Retinal pigment epithelial cell (primary cell): ENCODE measurements around the gene SHCBP1.

Experiments
- DNase-seq: peaks from one replicate; pipeline ENCODE4 v3.0.0-alpha.2; 2010; ENCODE audit warnings: low read depth
- H3K4me3 ChIP-seq: 2 replicates; pipeline ENCODE4 v1.5.1; 2011; ENCODE audit warnings: mild to moderate bottlenecking, low read length, control low read depth, moderate library complexity
- CTCF ChIP-seq: conservative IDR thresholded peaks from 2 replicates; pipeline ENCODE4 v1.5.1; 2011; ENCODE audit warnings: low read depth, low read length, control low read depth, inconsistent platforms

The SHCBP1 gene

DNA sequence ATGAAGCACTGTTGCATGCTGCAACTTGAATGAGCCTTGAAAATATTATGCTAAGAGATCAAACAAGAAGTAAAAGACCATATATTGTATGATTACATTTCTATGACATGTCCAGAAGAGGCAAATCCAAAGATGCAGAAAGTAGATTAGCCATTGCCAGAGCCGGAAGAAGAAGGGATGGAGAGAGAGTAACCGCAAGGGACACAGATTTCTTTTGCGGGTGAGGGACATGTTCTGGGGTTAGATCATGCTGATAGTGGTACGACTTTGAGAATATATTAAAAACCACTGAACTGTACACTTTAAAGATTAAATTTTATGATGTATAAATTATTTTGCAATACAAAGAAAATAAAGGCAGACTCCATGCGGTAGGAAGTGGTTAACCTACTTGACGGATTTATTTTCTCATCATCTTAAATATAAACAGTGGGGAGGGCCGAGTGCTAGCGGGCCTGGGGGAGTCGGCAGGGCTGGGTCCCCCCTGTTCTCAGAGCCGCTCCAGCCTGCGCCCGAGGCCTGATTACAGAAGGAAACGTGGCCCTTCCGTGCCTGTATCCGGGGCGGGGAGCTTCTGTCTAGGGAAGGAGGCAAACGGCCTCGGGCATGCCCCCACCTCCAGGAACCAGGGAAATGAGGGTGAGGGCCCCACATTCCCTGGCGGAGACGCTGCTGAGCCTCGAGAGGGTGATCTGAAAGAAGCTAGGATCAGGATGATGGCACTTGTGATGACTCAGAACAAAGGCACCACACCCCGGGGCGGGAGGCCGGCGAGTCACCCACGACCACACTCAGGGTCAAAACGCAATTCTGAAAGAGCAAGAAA is 48.0 kb downstream of the SHCBP1 start:
- no peak for DNase-seq
- no peak for TF ChIP-seq CTCF
- no peak overlapping the region for H3K4me3 ChIP-seq

DNA sequence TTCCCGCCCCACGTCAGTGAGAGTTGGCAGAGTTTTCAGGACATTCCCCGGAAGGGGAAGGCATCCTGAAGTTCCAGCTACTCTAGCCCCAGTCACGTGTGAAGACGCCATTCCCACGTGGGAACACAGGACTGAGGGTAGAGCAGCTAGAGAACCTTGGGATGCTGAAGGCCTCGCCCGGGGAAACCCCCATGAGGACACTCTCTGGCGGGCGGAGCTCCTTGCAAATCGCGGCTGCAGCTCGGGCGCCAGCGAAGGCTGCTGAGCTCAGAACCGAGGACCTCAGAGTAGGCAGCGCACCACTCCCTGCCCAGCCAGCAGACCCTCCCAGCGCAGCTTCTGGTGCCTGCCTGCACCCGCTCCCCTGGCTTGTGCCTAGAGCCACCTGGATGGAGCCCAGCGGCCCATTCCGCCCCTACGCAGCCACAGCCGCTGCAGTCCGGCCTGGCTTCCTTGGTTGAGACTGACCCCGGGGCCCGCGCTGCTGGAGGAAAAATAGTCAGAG is 51.9 kb downstream of the SHCBP1 start:
- TF ChIP-seq CTCF = no peak
- DNase-seq = no peak
- no peak overlapping the region for H3K4me3 ChIP-seq

- no peak for TF ChIP-seq CTCF
- H3K4me3 ChIP-seq = no peak overlapping the region
- DNase-seq = no peak
These were observed 52.5 kb downstream of the SHCBP1 start for GRCh38 chr16:46568472-46569230.

DNA sequence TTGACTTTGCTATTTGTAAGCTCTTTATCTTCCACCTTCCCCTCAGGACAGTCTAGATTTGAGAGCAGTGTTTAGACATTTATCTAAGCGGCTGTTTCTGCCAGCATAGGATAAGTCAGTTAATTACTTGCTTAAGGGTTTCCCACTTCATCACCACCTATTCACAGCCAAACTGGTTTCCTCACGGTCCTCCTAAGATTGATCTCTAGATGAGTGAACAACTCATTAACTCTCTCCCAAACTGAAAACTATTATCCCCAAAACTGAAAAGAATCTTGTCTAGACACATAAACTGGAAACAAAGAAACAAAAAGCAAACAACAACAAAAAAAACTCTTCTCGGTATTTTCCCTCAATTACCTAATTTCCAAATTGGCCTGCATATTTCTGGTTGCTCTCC is 58.2 kb downstream of the SHCBP1 start:
- no peak overlapping the region for H3K4me3 ChIP-seq
- no peak for TF ChIP-seq CTCF
- DNase-seq = no peak

DNA sequence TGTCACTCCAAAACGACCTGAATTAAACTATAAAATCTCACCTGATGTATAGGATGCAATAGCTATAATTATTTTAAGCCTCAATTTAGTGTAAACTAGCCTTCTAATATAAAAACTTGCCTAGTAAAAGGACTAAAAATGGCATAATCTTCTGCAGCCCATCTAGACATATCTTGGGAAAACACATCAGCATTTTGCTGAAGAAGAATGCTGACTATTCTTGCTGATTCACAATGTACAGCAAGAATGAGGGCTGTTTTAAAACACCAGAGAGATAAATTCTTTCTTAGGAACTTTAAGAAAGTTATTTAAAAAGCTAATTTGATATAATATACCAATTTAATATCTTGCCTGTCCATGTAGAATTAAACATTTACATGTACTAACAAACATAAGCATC is 63.2 kb downstream of the SHCBP1 start:
- H3K4me3 ChIP-seq = no peak overlapping the region
- no peak for DNase-seq
- TF ChIP-seq CTCF = no peak

DNA sequence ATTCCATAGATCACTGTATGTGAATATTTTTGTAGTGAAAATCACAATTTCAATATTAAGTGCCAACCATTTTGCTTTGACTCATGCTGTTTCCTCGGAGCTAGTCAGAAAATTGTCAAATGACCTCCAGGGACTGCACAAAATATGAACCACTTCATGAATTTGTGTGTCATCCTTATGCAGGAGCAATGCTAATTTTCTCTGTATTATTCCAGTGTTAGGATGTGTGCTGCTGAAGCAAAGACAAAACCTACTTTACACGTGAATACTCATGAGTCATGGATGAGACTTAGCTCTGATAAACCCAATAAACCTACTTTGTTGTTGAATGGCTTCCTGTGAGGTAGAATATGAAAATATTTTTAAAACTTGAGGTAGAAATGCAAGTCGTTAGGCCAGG is 65.2 kb downstream of the SHCBP1 start:
- no peak overlapping the region for H3K4me3 ChIP-seq
- DNase-seq = no peak
- no peak for TF ChIP-seq CTCF
